Head of caudate nucleus (tissue), 42 donors: Measurements from ENCODE around the gene GPR151.

Source experiments
- DNase-seq, 42 donors: peaks; one replicate each; pipeline versions ENCODE4 v3.0.0 to v3.0.0-alpha.2; 2020 to 2021; ENCODE audit warnings: mixed read lengths in 7 of 42
- intact Hi-C: fragments of 100-400 bp; cut with DNase I; formaldehyde crosslinking; loops from one replicate; pipeline ENCODE4 v1.15.0; 2022

GPR151 gene

GRCh38 chr5:146527785-146528184 is 11.8 kb upstream of the GPR151 start:
- DNase-seq, result no peak
- intact Hi-C loops, result no loop called here

- intact Hi-C loops, result no loop called here
- no peak for DNase-seq
Observed at GRCh38 chr5:146523698-146524097, 7.7 kb upstream of the GPR151 start.

- intact Hi-C loops, result no loop called here
- peak in 1 of 42 donors; percentile 6 for DNase-seq
Observed at GRCh38 chr5:146521403-146522106, 5.6 kb upstream of the GPR151 start.

GRCh38 chr5:146520731-146521130 is 4.7 kb upstream of the GPR151 start:
- intact Hi-C loops, result no loop called here
- DNase-seq, result no peak

- DNase-seq, result no peak
- intact Hi-C loops, result no loop called here
Observed at GRCh38 chr5:146519554-146519953, 3.6 kb upstream of the GPR151 start.

GRCh38 chr5:146515473-146516150 is 378 bp downstream of the GPR151 start:
- intact Hi-C loops, result no loop called here
- DNase-seq, result peak in 1 of 42 donors; percentile 6

GRCh38 chr5:146514575-146514974 is 1.4 kb downstream of the GPR151 start:
- intact Hi-C loops, result no loop called here
- DNase-seq, result no peak

- no peak for DNase-seq
- intact Hi-C loops, result no loop called here
Observed at GRCh38 chr5:146513462-146513861, 2.5 kb downstream of the GPR151 start.

- intact Hi-C loops, result no loop called here
- DNase-seq, result no peak
Observed at GRCh38 chr5:146510559-146511125, 5.3 kb downstream of the GPR151 start.

GRCh38 chr5:146507428-146507827 is 8.6 kb downstream of the GPR151 start:
- DNase-seq, result no peak
- intact Hi-C loops, result no loop called here

- DNase-seq, result no peak
- intact Hi-C loops, result no loop called here
Observed at GRCh38 chr5:146499680-146500079, 16.3 kb downstream of the GPR151 start.

GRCh38 chr5:146494656-146495055 is 21.3 kb downstream of the GPR151 start:
- DNase-seq, result no peak

GRCh38 chr5:146490089-146490843 is 25.7 kb downstream of the GPR151 start:
- intact Hi-C loops, result no loop called here
- no peak for DNase-seq

More at GRCh38 chr5:146494656-146495055, 21.3 kb downstream of the GPR151 start:
- intact Hi-C loops, result no loop called here

- DNase-seq, result no peak
- intact Hi-C loops, result no loop called here
Observed at GRCh38 chr5:146484714-146485391, 31.1 kb downstream of the GPR151 start.

GRCh38 chr5:146482775-146483174 is 33.2 kb downstream of the GPR151 start:
- no peak for DNase-seq
- intact Hi-C loops, result no loop called here

- DNase-seq, result no peak
- intact Hi-C loops, result no loop called here
Observed at GRCh38 chr5:146475906-146476305, 40.1 kb downstream of the GPR151 start.

GRCh38 chr5:146475190-146475780 is 40.7 kb downstream of the GPR151 start:
- no peak for DNase-seq
- intact Hi-C loops, result no loop called here

GRCh38 chr5:146474065-146474464 is 41.9 kb downstream of the GPR151 start:
- no peak for DNase-seq
- intact Hi-C loops, result no loop called here

GRCh38 chr5:146467760-146468159 is 48.2 kb downstream of the GPR151 start:
- intact Hi-C loops, result no loop called here
- DNase-seq, result no peak
